AG09319 (cell line): ENCODE results near the gene AK9.
"Not testable (repeated sequence)": the region's sequence is repeated elsewhere in the genome, so short reads cannot be mapped to it uniquely, and the experiment has no call there.

Experiments used
- DNase-seq: peaks from one replicate; pipeline ENCODE4 v3.0.0-alpha.2; 2010; ENCODE audit warnings: low read depth; ENCODE audit errors: extremely low read depth
- TF ChIP-seq, protein P1 (sequence below): IDR thresholded peaks from 2 replicates; pipeline ENCODE4 v1.5.1; 2011; ENCODE audit warnings: low read depth, mild to moderate bottlenecking, inconsistent platforms, low read length, moderate library complexity

Gene AK9

DNA sequence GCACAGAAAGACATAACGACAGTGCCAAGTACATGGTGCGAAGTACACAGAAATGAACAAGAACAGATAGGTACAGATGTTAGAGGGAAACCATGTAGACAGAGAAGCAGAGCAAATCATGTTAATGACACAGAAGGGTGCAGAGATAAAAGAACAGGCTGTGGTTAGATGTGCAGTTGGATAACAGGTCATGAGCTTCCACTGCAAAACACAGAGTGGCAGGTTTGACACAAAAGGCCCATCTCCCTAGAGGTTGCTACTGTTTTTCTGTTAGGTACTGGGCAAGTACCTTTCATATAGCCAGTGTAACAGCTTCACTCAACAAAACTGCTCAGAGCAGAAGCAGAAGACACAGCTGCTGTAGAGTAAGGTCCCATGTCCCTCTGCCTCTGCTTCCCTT, 84.6 kb downstream of the AK9 start:
- TF ChIP-seq, protein P1, sequence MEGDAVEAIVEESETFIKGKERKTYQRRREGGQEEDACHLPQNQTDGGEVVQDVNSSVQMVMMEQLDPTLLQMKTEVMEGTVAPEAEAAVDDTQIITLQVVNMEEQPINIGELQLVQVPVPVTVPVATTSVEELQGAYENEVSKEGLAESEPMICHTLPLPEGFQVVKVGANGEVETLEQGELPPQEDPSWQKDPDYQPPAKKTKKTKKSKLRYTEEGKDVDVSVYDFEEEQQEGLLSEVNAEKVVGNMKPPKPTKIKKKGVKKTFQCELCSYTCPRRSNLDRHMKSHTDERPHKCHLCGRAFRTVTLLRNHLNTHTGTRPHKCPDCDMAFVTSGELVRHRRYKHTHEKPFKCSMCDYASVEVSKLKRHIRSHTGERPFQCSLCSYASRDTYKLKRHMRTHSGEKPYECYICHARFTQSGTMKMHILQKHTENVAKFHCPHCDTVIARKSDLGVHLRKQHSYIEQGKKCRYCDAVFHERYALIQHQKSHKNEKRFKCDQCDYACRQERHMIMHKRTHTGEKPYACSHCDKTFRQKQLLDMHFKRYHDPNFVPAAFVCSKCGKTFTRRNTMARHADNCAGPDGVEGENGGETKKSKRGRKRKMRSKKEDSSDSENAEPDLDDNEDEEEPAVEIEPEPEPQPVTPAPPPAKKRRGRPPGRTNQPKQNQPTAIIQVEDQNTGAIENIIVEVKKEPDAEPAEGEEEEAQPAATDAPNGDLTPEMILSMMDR, result no peak
- DNase-seq, result no peak

DNA sequence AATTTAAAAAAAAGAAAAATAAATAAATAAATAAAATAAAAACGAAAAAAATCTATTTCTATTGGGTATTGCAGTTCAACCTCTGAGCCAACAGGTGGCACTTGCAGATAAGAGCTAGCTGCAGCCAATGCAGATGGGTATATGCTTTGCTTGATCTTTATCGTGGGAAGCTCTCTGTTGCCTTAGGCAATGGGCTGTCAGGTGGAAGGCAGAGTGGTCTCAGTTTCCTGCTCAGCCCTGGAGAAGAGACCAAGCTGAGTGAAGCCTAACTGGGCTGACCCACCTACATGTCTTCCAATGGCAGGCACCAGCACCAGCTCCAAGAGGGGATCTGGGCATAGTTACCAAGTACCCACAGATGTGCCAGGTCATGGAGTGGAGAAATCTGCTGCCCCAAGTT, 95.0 kb downstream of the AK9 start:
- no peak for DNase-seq
- TF ChIP-seq, protein P1, result peak; percentile 40

DNA sequence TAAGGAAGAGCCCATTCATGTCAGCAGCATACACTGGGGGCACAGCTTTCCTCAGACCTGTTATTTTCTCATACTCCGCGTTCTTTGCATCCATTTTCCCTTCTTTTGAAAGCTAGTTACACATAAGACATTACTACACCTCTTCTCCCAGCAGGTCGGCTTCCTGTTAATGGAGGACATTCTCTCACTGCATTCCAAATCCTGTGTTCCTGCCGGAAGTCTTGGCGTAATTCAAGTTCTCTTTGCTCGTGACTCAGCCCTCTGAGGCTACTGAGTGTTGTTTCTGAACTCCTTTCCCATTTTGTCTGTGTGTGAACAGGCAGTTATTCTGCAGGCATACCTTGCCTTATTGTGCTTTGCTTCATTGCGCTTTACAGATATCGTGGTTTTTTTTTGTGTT, 110.5 kb downstream of the AK9 start:
- DNase-seq, result no peak
- TF ChIP-seq, protein P1, result no peak

DNA sequence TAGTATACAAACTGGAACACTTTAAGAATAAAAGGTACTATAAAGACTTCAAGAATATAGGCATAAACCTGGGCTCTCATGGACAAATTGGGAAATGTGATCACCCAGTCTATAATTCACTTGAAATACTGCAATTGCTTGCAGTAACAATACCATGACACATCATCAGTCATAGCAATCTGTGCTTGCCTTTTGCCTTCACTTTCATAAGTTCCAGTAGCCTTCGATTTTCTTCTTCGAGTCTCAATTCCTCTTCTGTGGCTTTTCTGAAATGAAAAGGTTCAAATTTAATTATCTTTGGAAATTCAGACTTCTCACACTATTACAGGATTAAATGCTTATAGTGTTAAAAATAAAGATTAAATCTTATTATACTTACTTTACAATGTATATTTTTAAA, 111.6 kb downstream of the AK9 start:
- no peak for DNase-seq
- TF ChIP-seq, protein P1, result no peak

DNA sequence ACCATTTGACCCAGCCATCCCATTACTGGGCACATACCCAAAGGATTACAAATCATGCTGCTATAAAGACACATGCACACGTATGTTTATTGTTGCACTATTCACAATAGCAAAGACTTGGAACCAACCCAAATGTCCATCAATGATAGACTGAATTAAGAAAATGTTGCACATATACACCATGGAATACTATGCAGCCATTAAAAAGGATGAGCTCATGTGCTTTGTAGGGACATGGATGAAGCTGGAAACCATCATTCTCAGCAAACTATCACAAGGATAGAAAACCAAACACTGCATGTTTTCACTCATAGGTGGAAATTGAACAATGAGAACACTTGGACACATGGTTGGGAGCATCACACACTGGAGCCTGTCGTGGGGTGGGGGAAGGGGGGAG, 121.1 kb downstream of the AK9 start:
- not testable (repeated sequence) for DNase-seq

DNA sequence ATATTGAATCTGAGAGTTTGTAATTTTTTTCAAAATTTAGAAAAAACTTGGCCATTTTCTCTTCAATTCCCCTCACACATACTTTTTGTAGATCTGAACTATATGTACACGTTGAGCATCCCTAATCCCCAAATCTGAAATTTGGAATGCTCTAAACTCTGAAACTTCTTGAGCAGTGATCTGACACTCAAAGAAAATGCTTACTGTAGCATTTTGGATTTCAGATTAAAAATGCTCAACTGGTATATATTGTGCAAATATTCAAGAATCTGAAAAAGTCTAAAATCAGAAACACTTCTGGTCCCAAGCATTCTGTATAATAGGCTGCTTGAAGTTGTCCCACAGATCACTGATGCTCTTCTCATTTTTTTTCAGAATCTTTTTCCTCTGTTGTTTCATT, 129.2 kb downstream of the AK9 start:
- DNase-seq, result no peak
- TF ChIP-seq, protein P1, result no peak

DNA sequence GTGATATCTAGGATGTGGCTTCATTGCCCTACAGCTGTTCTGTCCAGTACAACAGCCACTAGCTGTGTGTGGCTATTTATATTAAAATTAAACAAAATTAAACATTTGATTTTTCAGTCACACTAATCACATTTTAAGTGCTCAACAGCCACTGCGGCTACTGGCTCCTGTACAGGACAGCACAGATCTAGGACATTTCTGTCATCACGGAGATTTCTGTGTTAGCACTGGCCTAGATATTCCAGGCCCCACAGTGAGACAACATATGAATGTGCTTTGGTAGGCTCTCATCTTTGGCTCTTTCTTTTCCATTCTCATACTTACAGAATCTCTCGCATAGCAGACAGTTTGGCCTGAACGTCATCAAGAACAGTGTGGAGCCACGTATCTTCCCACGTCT, 159.6 kb downstream of the AK9 start:
- DNase-seq, result no peak
- TF ChIP-seq, protein P1, result no peak

DNA sequence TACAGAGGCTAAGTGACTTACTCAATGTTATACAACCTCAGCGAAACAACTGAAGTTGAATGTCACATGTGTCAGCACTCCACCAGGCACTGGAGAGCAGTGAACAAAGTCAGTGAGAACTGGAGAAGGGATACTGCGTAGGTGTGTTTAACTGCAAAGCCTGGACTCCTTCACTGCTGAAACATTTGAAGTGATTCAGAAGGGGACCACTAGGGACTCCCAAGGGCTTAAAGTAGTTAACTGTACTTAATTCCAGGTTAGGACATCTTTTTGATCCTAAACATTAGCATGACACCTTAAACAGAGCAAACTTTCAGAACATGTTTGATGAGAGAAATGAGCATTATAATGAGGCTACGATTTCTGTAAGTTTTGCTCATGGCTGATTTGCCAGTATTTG, 163.0 kb downstream of the AK9 start:
- no peak for DNase-seq
- TF ChIP-seq, protein P1, result no peak; the same call in 1 of the 2 replicates
